CD4-positive, alpha-beta T cell treated with Interleukin-6 at 100 ng/mL for 8 hours (primary cell): ENCODE results near the gene ZBTB7C.

ENCODE experiments used
- DNase-seq: peaks from one replicate; pipeline ENCODE4 v3.0.0-alpha.2; 2020; ENCODE audit warnings: mixed read lengths, low spot score

ZBTB7C gene

GRCh38 chr18:48354746-48355260 is 54.4 kb downstream of the ZBTB7C start:
- DNase-seq: no peak

- no peak for DNase-seq
Measured at GRCh38 chr18:48352051-48352755, 57.0 kb downstream of the ZBTB7C start.

- no peak for DNase-seq
Measured at GRCh38 chr18:48351216-48352050, 57.8 kb downstream of the ZBTB7C start.

- no peak for DNase-seq
Measured at GRCh38 chr18:48348739-48349138, 60.4 kb downstream of the ZBTB7C start.

GRCh38 chr18:48347756-48348326 is 61.3 kb downstream of the ZBTB7C start:
- DNase-seq: no peak

GRCh38 chr18:48345596-48345995 is 63.6 kb downstream of the ZBTB7C start:
- no peak for DNase-seq

- DNase-seq: no peak
Measured at GRCh38 chr18:48342581-48342980, 66.6 kb downstream of the ZBTB7C start.

GRCh38 chr18:48342125-48342524 is 67.1 kb downstream of the ZBTB7C start:
- no peak for DNase-seq

- DNase-seq: no peak
Measured at GRCh38 chr18:48340560-48340959, 68.6 kb downstream of the ZBTB7C start.

GRCh38 chr18:48339692-48340091 is 69.5 kb downstream of the ZBTB7C start:
- DNase-seq: no peak

GRCh38 chr18:48338915-48339314 is 70.3 kb downstream of the ZBTB7C start:
- no peak for DNase-seq

- DNase-seq: no peak
Measured at GRCh38 chr18:48337053-48337452, 72.1 kb downstream of the ZBTB7C start.

- no peak for DNase-seq
Measured at GRCh38 chr18:48336332-48336731, 72.9 kb downstream of the ZBTB7C start.

- no peak for DNase-seq
Measured at GRCh38 chr18:48335829-48336228, 73.4 kb downstream of the ZBTB7C start.

- no peak for DNase-seq
Measured at GRCh38 chr18:48334845-48335244, 74.3 kb downstream of the ZBTB7C start.

- DNase-seq: no peak
Measured at GRCh38 chr18:48333563-48333962, 75.6 kb downstream of the ZBTB7C start.

- DNase-seq: no peak
Measured at GRCh38 chr18:48330016-48330991, 78.9 kb downstream of the ZBTB7C start.

- no peak for DNase-seq
Measured at GRCh38 chr18:48328473-48329210, 80.5 kb downstream of the ZBTB7C start.

- DNase-seq: no peak
Measured at GRCh38 chr18:48326901-48327675, 82.1 kb downstream of the ZBTB7C start.

- DNase-seq: no peak
Measured at GRCh38 chr18:48325115-48325665, 84.0 kb downstream of the ZBTB7C start.
